Endothelial cell of umbilical vein (primary cell): ENCODE measurements around the gene STX8. TPM values are rescaled to one million over a fixed set of nuclear protein-coding genes. Genes with fewer than 3 reads are reported as not detected.

ENCODE experiments used
- BruUV-seq: library from RNA; stranded (reverse); fragments of 400-500 nt; replicated peaks from 2 replicates; lab custom pipeline; 2021; lab: Mats Ljungman, UMichigan
- CTCF ChIA-PET: fragments of 300-600, 350-600 bp; sonication (Branson Sonifier 250); formaldehyde crosslinking; loops from one replicate; lab custom pipeline; 2021; ENCODE audit warnings: antibody characterized with exemption, inconsistent platforms; lab: Charles Lee
- POLR2A ChIA-PET: fragments of 300-600, 350-600 bp; sonication (Branson Sonifier 250); formaldehyde crosslinking; loops from one replicate; lab custom pipeline; 2021; ENCODE audit warnings: antibody characterized with exemption, inconsistent platforms; lab: Charles Lee
- DNase-seq: peaks from one replicate; pipeline ENCODE4 v3.0.0-alpha.2; 2011; ENCODE audit warnings: low read depth, low spot score
- FAIRE-seq: peaks from 2 replicates; lab custom pipeline; 2011; peaks lifted over from hg19 to GRCh38; lab: Jason Lieb, UNC
- H2AFZ ChIP-seq: 2 replicates; pipeline ENCODE4 v1.6.0; 2012; ENCODE audit warnings: low read depth, low read length, control low read depth, inconsistent platforms
- H3K27ac ChIP-seq: 2 replicates; pipeline ENCODE4 v1.5.1; 2011; ENCODE audit warnings: low read depth, mild to moderate bottlenecking, control low read depth, low read length, moderate library complexity; ENCODE audit not compliant: insufficient read depth
- H3K27me3 ChIP-seq, 2 experiments: 2 replicates each; pipeline versions ENCODE4 v1.6.0 to v1.6.1; 2011; ENCODE audit warnings: low read length in 2 of 2, mixed read lengths in 1 of 2; ENCODE audit not compliant: control insufficient read depth in 2 of 2, insufficient read depth in 2 of 2
- H3K36me3 ChIP-seq, 2 experiments: 2 replicates in 1 of 2; 3 replicates in 1 of 2; pipeline ENCODE4 v1.5.1; 2011; ENCODE audit warnings: low read length in 2 of 2, mild to moderate bottlenecking in 1 of 2, moderate library complexity in 1 of 2; ENCODE audit not compliant: control insufficient read depth in 2 of 2, insufficient read depth in 2 of 2; ENCODE audit errors: extremely low read depth in 1 of 2
- H3K4me1 ChIP-seq: 3 replicates; pipeline ENCODE4 v1.5.1; 2011; ENCODE audit warnings: mild to moderate bottlenecking, low read length; ENCODE audit not compliant: control insufficient read depth, insufficient read depth; ENCODE audit errors: extremely low read depth
- H3K4me2 ChIP-seq: 2 replicates; pipeline ENCODE4 v1.6.1; 2011; ENCODE audit warnings: low read length, control low read depth, mixed read lengths; ENCODE audit not compliant: insufficient read depth
- H3K4me3 ChIP-seq, 3 experiments: fragments of 200-600 bp in 1 of 3; sonication (generic), shearing (Covaris generic) in 1 of 3; replicated peaks in 1 of 3; 2 replicates each; pipeline ENCODE4 v1.5.1; 2011 to 2016; ENCODE audit warnings: control low read depth in 3 of 3, low read length in 3 of 3, mild to moderate bottlenecking in 2 of 3, inconsistent platforms in 1 of 3, low read depth in 1 of 3, moderate library complexity in 1 of 3; ENCODE audit not compliant: insufficient read depth in 1 of 3
- H3K79me2 ChIP-seq: 2 replicates; pipeline ENCODE4 v1.6.0; 2012; ENCODE audit warnings: low read length, inconsistent platforms; ENCODE audit not compliant: control insufficient read depth, insufficient read depth
- H3K9ac ChIP-seq: replicated peaks from 2 replicates; pipeline ENCODE3; 2011; ENCODE audit warnings: low read length, control low read depth; ENCODE audit not compliant: insufficient read depth; ENCODE audit errors: extremely low read depth
- H3K9me1 ChIP-seq: replicated peaks from 3 replicates; pipeline ENCODE4 v1.6.0; 2011; ENCODE audit warnings: mild to moderate bottlenecking, low read length; ENCODE audit not compliant: control insufficient read depth, insufficient read depth; ENCODE audit errors: extremely low read depth
- H3K9me3 ChIP-seq: replicated peaks from 2 replicates; pipeline ENCODE4 v1.5.1; 2012; ENCODE audit warnings: low read length, inconsistent platforms; ENCODE audit not compliant: control insufficient read depth, insufficient read depth
- H4K20me1 ChIP-seq: replicated peaks from 2 replicates; pipeline ENCODE3; 2011; ENCODE audit warnings: mild to moderate bottlenecking, low read length; ENCODE audit not compliant: control insufficient read depth, insufficient read depth; ENCODE audit errors: extremely low read depth
- CTCF ChIP-seq, 2 donors: IDR thresholded peaks; 1 replicate in 1 of 2; 2 replicates in 1 of 2; pipeline ENCODE4 v1.5.1; 2011; ENCODE audit warnings: low read length in 2 of 2, mild to moderate bottlenecking in 2 of 2, moderate library complexity in 2 of 2, control low read depth in 1 of 2, inconsistent platforms in 1 of 2, low read depth in 1 of 2; ENCODE audit not compliant: insufficient read depth in 1 of 2; ENCODE audit errors: extremely low read depth in 1 of 2
- EZH2 ChIP-seq: IDR thresholded peaks from 2 replicates; pipeline ENCODE4 v1.6.1; 2012; ENCODE audit warnings: borderline replicate concordance, low read depth, mild to moderate bottlenecking, moderate library complexity, low read length, inconsistent platforms; ENCODE audit not compliant: severe bottlenecking
- FOS ChIP-seq: IDR thresholded peaks from 2 replicates; pipeline ENCODE4 v1.6.1; 2011; ENCODE audit warnings: mild to moderate bottlenecking, low read length, moderate library complexity, borderline replicate concordance; ENCODE audit not compliant: insufficient read depth
- GATA2 ChIP-seq: IDR thresholded peaks from 2 replicates; pipeline ENCODE4 v1.7.0; 2011; ENCODE audit warnings: low read depth, mild to moderate bottlenecking, moderate library complexity, mixed read lengths, low read length; ENCODE audit not compliant: insufficient read length, insufficient read depth
- JUN ChIP-seq: IDR thresholded peaks from 2 replicates; pipeline ENCODE4 v1.6.1; 2011; ENCODE audit warnings: borderline replicate concordance, low read depth; ENCODE audit not compliant: insufficient read length, insufficient read depth
- MYC ChIP-seq: IDR thresholded peaks from one replicate; pipeline ENCODE4 v1.6.1; 2011; ENCODE audit warnings: mild to moderate bottlenecking, low read depth, low read length
- POLR2A ChIP-seq: IDR thresholded peaks from 2 replicates; pipeline ENCODE4 v1.6.1; 2012; ENCODE audit warnings: low read depth, mild to moderate bottlenecking, control low read depth, low read length
- POLR2AphosphoS5 ChIP-seq: IDR thresholded peaks from 2 replicates; pipeline ENCODE4 v1.6.1; 2012; ENCODE audit warnings: low read depth, mild to moderate bottlenecking, control low read depth, low read length, moderate library complexity; ENCODE audit not compliant: insufficient read depth
- dilution Hi-C: fragments of 300-500 bp; cut with MboI; formaldehyde crosslinking; loops from one replicate; pipeline ENCODE4 v1.15.0; 2019; ENCODE audit warnings: low sequenced_read_pairs; ENCODE audit not compliant: extremely low pct_ligation_motif_present
- intact Hi-C: fragments of 100-400 bp; cut with micrococcal nuclease; formaldehyde crosslinking; loops from one replicate; pipeline ENCODE4 v1.10.0; 2022
- polyA plus RNA-seq, 4 experiments: library from polyadenylated mRNA; depleted of rRNA in 3 of 4; stranded (reverse) in 3 of 4; unstranded in 1 of 4; fragments of >200 nt; gene quantifications; 2 replicates each; pipeline versions ENCODE4 v1.2.1 to v1.2.3, GENCODE V29; 2011 to 2012; ENCODE audit warnings: missing spikeins in 1 of 4
- total RNA-seq: library from RNA; stranded (reverse); gene quantifications from 2 replicates; pipeline ENCODE4 v1.2.3, GENCODE V29; 2021
- TF ChIP-seq, protein P1 (sequence below): IDR thresholded peaks from 2 replicates; pipeline ENCODE4 v1.6.1; 2011; ENCODE audit not compliant: insufficient read depth, insufficient read length

Gene STX8
- total and polyA plus RNA-seq, 2 donors (not counting 3 experiments of a cell fraction or from before 2014, with no cell fraction given): 25.9 to 67.3 TPM

DNA sequence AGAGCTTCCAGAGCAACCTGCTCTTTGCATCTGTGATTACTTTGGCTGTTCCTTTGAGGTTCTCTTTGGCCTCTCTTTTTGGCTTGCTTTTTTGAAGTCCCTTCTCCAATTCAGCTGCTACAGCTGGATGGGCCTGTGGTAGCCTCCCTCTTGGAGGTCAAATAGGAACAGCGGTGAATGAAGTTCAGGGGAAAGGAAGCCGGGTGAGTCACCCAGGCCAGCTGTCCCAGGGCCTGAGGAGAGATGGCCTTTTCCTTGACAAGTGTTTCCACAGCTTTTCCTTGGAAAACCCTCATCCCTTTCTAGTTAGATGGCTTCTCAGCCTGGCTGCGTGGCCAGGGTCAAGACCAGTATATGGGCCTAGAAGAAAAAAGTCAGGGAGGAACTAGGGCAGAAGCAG is 103.1 kb downstream of the STX8 start:
- Histone ChIP-seq H3K9me3 (no peaks in the 10 kb centered on the region), H3K9ac (no peak overlapping the region), H3K36me3 (no peaks in the 10 kb centered on the region), H3K9me1 (no peaks in the 10 kb centered on the region), H2AFZ (no peak overlapping the region), H3K27ac (no peak overlapping the region), H3K4me3 (no peak overlapping the region), H3K27me3 (no peaks in the 10 kb centered on the region), H3K79me2 (no peaks in the 10 kb centered on the region), H3K4me2 (no peak overlapping the region), H3K4me1 (peaks cover 21% of the 10 kb centered on the region), H4K20me1 (no peaks in the 10 kb centered on the region)
- DNase-seq: peak; percentile 57
- intact Hi-C loops (loop anchor here (5.0 kb wide), 1 partner anchor 40 kb away; no protein-coding TSS in a partner anchor), dilution Hi-C loops (no loop called here)
- FAIRE-seq: peak; percentile 82
- ChIA-PET CTCF (interaction anchor here (0.9 to 1.0 kb wide), 2 partner anchors 29 to 46 kb away, joined by 3 read pairs; no protein-coding TSS in a partner anchor), POLR2A (no interaction called here)
- BruUV-seq: no TSS peak
- TF ChIP-seq JUN (peak; percentile 57), EZH2 (no peak), FOS (peak; percentile 78)

- ChIA-PET POLR2A (no interaction called here), CTCF (interaction anchor here (0.9 to 1.0 kb wide), 2 partner anchors 29 to 46 kb away, joined by 3 read pairs; no protein-coding TSS in a partner anchor)
- FAIRE-seq (no peak), DNase-seq (no peak)
- H3K9me3 ChIP-seq: no peaks in the 10 kb centered on the region
- no peaks in the 10 kb centered on the region for H3K79me2 ChIP-seq
- no peaks in the 10 kb centered on the region for H4K20me1 ChIP-seq
- dilution Hi-C loops (no loop called here), intact Hi-C loops (loop anchor here (5.0 kb wide), 1 partner anchor 40 kb away; no protein-coding TSS in a partner anchor)
- H3K9me1 ChIP-seq: no peaks in the 10 kb centered on the region
- TF ChIP-seq POLR2A: no peak
- TF ChIP-seq CTCF (IDR thresholded peaks at IDR 0.05; ENCODE audit: extremely low read depth in 1 of 2, insufficient read depth in 1 of 2, low read depth in 1 of 2, low read length in 2 of 2): no peak
- TF ChIP-seq, protein P1, sequence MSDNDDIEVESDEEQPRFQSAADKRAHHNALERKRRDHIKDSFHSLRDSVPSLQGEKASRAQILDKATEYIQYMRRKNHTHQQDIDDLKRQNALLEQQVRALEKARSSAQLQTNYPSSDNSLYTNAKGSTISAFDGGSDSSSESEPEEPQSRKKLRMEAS: no peak
- TF ChIP-seq JUN: no peak
- TF ChIP-seq FOS: no peak
- TF ChIP-seq GATA2: no peak
- TF ChIP-seq MYC: no peak
- TF ChIP-seq POLR2AphosphoS5: no peak
- TF ChIP-seq EZH2: no peak
- H3K27ac ChIP-seq: no peak overlapping the region
- H3K4me3 ChIP-seq: no peak overlapping the region
- no TSS peak for BruUV-seq
- H2AFZ ChIP-seq: no peak overlapping the region
- H3K27me3 ChIP-seq: no peaks in the 10 kb centered on the region
- H3K4me1 ChIP-seq: peaks cover 21% of the 10 kb centered on the region
- H3K4me2 ChIP-seq: no peak overlapping the region
- no peaks in the 10 kb centered on the region for H3K36me3 ChIP-seq
- H3K9ac ChIP-seq: no peak overlapping the region
These were observed 103.5 kb downstream of the STX8 start for GRCh38 chr17:9472094-9472493.
